Mesothelial cell of epicardium (in vitro differentiated cells): ENCODE data around the gene USP6. TPM values are rescaled to one million over a fixed set of nuclear protein-coding genes. Genes with fewer than 3 reads are reported as not detected.
A peak's percentile ranks its signal among the peaks of the same experiment; 100 is the strongest.

Experiments used
- DNase-seq, 2 experiments: peaks; one replicate each; pipeline ENCODE4 v3.0.0; 2021; ENCODE audit warnings: low spot score in 2 of 2; ENCODE audit not compliant: unreplicated experiment in 2 of 2
- H3K27ac Mint-ChIP-seq: 2 replicates; pipeline ENCODE4 v1.8.0; 2021; ENCODE audit warnings: mixed read lengths
- H3K27me3 Mint-ChIP-seq: 2 replicates; pipeline ENCODE4 v1.8.0; 2021; ENCODE audit warnings: low read depth, mixed read lengths
- H3K36me3 Mint-ChIP-seq: 2 replicates; pipeline ENCODE4 v1.8.0; 2021; ENCODE audit warnings: mixed read lengths
- H3K4me1 Mint-ChIP-seq: 2 replicates; pipeline ENCODE4 v1.8.0; 2021; ENCODE audit warnings: mixed read lengths
- H3K4me3 Mint-ChIP-seq: 2 replicates; pipeline ENCODE4 v1.8.0; 2021; ENCODE audit warnings: mild to moderate bottlenecking, moderate library complexity, mixed read lengths
- H3K9me3 Mint-ChIP-seq: 2 replicates; pipeline ENCODE4 v1.8.0; 2021; ENCODE audit warnings: mixed read lengths
- CTCF ChIP-seq: fragments of 200-600 bp; sonication (generic); IDR thresholded peaks from one replicate; pipeline ENCODE4 v1.5.0; 2021; ENCODE audit warnings: antibody characterized with exemption; ENCODE audit not compliant: unreplicated experiment
- total RNA-seq: library from RNA; stranded (reverse); gene quantifications from 3 replicates; pipeline ENCODE4 v1.2.1, GENCODE V29; 2021

The USP6 gene
- total RNA-seq, 1 donor from 2014 or later, result 0.42 TPM

- H3K4me1 Mint-ChIP-seq, result no peaks in the 10 kb centered on the region
- no peak for DNase-seq
- TF ChIP-seq CTCF, result no peak
- peaks cover 19% of the 10 kb centered on the region for H3K9me3 Mint-ChIP-seq
- H3K27ac Mint-ChIP-seq, result no peak overlapping the region
- H3K36me3 Mint-ChIP-seq, result peaks cover 5% of the 10 kb centered on the region
- H3K4me3 Mint-ChIP-seq, result no peak overlapping the region
- peaks cover 13% of the 10 kb centered on the region for H3K27me3 Mint-ChIP-seq
Measured at GRCh38 chr17:5099271-5099670, 16.6 kb upstream of the USP6 start.

DNA sequence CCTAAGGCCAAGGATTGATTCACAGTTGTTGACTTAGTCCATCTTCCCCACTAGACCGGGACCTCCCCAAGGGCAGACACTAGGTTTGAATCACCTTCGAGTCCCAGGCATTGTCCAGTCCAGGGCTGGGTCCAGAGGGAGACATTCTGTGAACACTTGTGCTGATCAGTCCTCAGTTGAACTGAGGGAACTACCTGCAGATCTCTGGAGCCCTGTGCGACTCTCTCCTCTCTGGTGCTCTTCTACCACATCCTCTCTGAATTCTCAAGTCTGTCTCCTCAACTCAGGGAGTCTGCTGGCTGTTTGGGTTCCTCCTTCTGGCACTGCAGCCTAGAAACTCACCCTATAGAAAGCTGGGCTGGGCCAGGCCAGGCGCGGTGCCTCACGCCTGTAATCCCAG is 15.0 kb upstream of the USP6 start:
- H3K9me3 Mint-ChIP-seq, result peaks cover 16% of the 10 kb centered on the region
- no peak for DNase-seq
- H3K4me1 Mint-ChIP-seq, result no peaks in the 10 kb centered on the region
- no peak overlapping the region for H3K27ac Mint-ChIP-seq
- H3K4me3 Mint-ChIP-seq, result no peak overlapping the region
- TF ChIP-seq CTCF, result no peak
- H3K27me3 Mint-ChIP-seq, result peaks cover 12% of the 10 kb centered on the region
- H3K36me3 Mint-ChIP-seq, result peaks cover 9% of the 10 kb centered on the region

- Mint-ChIP-seq H3K27me3 (no peaks in the 10 kb centered on the region), H3K36me3 (peaks cover 35% of the 10 kb centered on the region), H3K27ac (peak overlapping the region; percentile 66), H3K4me3 (peak overlapping the region; percentile 67), H3K9me3 (peaks cover 15% of the 10 kb centered on the region), H3K4me1 (peaks cover 16% of the 10 kb centered on the region)
- DNase-seq, result no peak
- no peak for TF ChIP-seq CTCF
Measured at GRCh38 chr17:5110816-5111215, 5.0 kb upstream of the USP6 start.

DNA sequence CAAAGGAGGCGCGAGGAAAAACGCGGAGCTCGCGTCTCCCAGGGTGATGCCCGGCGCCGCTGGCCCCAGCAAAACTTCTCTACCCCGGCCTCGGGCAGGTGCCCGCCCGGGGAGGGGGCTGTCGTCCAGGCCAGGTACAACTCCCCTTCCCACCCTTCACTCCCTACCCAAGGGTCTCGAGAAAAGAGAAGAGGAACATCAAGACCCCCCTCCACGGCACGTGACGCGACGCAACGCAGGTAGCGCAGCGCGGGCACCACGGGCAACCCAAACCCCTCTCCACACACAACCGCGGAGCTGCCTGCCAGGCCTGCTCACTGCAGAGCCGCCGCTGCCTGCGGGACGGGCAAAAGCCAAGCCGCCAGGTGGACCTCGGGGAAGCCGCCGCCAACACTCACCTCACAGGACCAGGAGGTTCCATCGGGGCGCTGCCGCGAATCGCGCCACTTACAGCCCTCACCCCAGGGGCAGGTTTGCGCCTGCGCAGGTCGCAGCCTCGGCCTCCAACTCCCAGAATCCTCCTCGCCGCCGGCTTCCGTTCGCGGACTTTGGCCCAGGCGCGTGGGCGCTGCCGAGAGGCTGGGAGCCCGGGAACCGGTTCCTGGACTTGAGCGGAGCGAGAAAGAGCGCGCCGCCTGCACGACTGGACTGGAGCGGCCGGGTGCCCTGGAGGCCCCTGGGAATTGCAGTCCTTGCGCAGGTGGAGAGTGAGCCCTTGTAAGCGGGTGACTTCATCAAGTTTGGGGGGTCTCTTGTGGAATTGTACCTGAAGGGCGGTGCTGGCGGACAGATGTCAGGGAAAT is 4.2 kb upstream of the USP6 start, which contains the start of gene ZNF232:
Gene ZNF232 (minus strand): TSS at position 477 of the 803 bp plus-strand sequence. CDS start 56 bp downstream, at position 421.
- Mint-ChIP-seq H3K4me1 (peaks cover 16% of the 10 kb centered on the region), H3K9me3 (peaks cover 7% of the 10 kb centered on the region), H3K36me3 (peaks cover 27% of the 10 kb centered on the region), H3K4me3 (peak within 1 kb of the TSS; percentile 67), H3K27me3 (no peaks in the 10 kb centered on the region), H3K27ac (peak within 1 kb of the TSS; percentile 66)
- peak; percentile 87 to 95 for DNase-seq
- TF ChIP-seq CTCF, result no peak

DNA sequence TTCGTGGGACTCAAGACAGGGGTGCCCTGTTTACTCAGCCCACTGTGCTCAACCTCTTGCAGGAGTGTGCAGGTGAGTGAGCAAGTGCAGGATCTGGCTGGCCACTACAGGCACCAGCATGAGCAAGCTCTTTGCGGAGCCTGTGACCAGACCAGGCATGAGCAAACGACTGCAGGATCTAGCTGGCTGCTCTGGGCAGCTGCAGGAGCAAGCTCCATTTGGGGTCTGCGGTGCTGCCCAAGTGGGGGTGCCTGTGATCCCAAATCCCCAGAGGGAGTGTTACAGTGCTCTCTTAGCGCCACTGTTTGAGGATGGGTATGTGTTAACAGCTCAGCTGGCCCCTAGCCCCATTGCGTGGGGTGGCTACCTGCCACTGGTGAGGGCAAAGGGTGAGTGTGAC is 2.4 kb downstream of the USP6 start:
- DNase-seq, result no peak
- H3K4me3 Mint-ChIP-seq, result no peak overlapping the region
- H3K36me3 Mint-ChIP-seq, result no peaks in the 10 kb centered on the region
- no peak overlapping the region for H3K27ac Mint-ChIP-seq
- TF ChIP-seq CTCF, result no peak
- H3K9me3 Mint-ChIP-seq, result peaks cover 10% of the 10 kb centered on the region
- peaks cover 18% of the 10 kb centered on the region for H3K27me3 Mint-ChIP-seq
- peaks cover 6% of the 10 kb centered on the region for H3K4me1 Mint-ChIP-seq
